GM19023 (cell line): ENCODE measurements around the gene KNDC1.
A peak's percentile ranks its signal among the peaks of the same experiment; 100 is the strongest.

Source experiments
- ATAC-seq: cut with Tn5 transposase; IDR thresholded peaks from one replicate; pipeline ENCODE4 v1.9.1; 2021; ENCODE audit warnings: mild to moderate bottlenecking, moderate library complexity; ENCODE audit not compliant: unreplicated experiment

Gene KNDC1

DNA sequence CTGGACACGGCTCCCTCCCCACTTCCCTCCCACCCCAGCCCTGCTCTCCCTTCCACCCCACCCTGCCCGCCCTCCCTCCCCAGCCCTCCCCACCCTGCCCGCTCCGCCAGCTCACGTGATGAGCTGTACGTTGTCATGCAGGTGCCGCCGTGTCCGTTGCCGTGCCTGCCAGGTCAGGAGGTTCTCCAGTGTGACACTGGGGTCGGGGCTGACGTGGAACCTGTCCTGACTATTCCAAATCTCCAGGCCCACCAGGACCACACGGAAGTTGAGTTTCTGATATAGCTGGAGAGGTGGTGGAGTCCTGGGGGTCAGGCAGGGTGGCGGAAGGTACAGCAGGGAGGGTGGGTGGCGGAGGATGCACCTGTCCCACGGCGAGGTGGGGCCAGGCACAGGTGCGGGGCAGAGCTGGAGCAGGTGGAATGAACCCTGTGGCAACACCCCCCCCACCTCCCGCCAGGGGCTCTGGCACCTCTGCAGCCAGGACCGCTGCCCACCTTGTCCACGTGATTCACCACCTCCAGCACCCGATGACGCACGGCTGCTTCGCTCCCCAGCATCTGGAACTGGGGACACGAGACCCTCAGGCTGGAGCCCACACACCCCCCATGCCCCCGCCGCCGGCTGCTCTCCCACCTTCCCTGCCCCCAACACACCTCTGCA lies 112.4 kb downstream of the KNDC1 start:
- no peak for ATAC-seq

DNA sequence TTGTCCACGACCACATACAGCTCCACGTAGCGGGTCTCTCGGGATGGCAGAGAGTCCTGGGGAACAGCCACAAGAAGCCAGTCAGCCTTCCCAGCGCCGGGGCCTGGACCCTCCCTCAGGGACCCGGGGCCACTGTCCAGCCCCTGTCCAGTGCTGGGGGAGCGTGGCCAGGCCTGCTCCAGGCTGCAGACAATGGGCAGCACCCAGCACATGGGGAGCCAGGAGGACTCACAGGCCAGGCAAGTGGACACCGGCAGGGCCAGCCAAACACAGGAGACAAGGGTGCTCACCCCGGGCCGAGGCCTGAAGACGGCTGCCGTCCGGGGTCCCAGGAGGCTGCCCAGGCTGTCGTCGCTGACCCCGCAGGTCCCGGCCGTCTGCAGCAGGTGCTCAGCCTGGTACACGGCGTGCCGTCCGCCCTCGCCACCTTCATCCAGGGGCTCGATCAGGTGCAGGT lies 113.0 kb downstream of the KNDC1 start:
- no peak for ATAC-seq

DNA sequence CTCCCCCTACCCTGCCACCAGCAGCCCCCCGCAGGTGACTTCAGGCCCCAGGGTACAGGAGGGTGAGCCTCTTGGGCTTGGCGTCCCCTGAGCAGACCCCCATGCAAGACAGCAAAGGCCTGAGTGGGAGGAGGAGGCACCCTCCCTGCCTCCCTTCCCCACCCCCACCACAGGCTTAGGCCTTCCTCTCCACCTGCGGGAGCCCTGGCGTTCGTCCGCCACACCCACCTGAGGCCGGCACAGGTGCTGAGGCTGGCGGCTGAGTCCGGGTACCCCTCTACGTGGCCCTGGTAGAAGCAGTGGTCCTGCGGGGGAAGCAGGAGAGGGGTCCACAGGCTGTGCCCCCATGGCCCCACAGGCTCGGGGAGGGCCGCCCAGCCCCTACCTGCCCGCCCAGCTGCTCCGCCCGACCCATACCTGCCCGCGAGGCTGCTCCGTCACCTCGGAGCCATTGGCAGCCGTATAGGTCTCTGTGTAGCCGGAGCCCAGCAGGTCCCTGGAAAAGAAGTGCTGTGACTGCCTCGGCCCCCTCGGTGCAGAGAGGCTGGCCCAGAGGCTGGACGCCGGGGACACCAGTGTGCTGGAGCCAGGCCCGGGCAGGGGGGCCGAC lies 113.6 kb downstream of the KNDC1 start:
- no peak for ATAC-seq

DNA sequence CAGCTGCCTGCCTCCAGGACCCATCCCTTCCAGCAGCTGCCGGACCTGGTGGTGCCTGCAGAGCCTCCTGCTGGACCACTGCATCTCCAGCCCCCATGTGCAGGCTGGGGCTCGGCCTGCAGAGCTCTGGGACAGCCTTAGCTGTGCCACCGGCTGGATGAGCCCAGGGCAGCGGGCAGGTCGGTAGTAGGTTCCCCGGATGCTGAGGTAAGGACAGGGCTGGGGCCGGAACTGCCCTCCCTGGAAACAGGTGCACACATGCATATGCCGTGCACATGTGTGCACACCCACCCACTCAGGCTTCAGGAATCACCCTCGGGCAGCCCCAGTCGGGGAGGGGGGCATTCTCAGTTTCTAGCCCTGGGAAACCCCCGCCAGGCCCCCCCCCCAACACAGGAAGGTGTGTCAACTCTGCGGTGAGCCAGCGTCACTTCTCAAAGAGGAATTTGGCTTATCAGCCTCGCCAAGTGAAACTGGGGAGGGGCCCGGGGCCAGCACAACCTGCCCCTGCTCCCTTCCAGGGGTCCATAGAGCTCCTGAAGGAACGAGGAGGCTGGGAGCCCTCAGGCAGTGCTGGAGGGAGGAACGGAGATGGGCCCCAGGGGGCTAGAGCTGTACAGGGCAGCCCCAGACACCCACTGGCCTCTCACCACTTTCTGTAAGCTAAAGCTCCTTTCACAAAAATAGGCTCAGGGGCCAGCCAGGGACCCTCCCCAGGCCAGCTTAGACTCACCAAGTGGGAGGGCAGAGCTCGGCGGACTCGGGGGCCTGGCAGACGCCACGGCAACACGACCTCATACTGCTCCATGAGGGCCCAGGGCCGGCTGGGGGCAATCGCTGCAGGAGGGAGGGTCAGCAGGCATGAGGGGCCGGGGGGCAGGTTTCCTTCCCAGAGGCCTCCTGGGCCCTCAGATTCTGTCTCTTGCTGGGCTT lies 115.0 kb downstream of the KNDC1 start:
- ATAC-seq, result peak; percentile 44

DNA sequence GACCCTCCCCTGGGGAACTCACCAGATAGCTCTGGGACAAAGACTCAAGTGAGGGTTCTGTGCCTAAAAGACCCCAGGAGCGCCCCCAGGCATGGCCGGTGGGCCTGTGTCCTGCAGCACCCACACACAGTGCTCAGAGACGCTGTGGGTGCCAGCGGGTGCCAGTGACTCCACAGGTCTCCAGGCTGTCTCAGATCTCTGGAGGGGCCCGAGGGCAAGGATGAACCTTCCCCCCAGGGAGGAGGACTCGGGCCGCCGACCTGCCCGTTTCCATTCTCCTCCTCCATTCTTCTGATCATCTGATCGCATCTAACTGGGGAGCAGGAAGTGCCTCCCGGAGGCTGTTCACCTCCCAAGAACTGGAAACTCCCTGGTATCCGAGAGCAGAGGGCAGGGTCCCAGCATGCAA lies 115.7 kb downstream of the KNDC1 start:
- peak; percentile 29 for ATAC-seq
